ENCODE results near the gene HIGD1B.

The HIGD1B gene

DNA sequence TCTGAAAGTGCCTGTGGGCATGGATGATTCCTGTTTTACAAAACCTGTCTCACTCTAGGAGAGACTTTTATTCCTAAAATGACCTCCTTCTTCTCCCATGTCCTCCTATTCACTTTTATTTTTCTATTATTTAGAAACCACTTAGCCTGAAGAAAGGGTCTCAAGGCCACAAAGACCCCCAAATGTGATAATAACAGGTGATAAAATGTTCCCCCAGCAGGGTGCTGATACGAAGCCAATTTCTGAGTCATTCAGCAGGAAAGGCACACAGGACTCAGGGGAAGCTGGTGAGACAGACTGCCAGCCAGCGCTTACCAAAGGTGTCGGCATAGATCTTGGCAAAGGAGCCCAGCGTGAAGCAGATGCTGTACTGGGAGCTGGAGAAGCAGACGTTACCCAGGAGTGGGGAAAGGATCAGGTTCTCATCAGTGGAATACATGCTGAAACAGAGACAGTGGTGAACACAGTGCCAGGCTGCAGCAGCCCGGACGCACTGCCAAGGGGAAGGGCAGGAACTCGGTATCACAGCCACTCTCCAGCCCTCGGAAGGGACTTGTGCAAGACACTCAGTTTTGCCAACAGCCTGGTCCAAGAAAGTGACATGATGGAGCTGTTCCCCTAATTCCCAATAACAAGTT is 24.6 kb downstream of the HIGD1B start:
- intact Hi-C loops (cut with DNase I), result no loop called here
- peak in 8 of 10 donors; percentile 52 to 94 (median 68) for DNase-seq

DNA sequence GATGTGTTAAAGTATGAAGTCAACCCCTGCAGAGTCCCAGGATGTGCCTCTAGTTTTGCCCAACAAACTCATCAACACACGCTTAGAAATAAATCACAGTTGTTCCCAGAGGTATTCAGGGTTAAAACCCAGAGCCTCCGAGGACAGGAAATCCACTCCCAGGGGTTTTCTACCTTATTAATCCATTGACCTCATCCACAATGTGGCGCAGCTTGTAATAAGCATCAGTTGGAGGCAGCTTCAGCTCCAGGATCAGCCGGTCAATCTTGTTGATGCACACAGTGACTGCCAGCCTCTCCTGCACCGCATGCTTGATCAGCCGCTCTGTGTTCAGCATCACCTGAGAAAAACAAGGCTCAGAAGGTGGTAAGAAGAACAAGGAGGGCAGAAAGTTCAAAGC is 28.1 kb downstream of the HIGD1B start:
- intact Hi-C loops (cut with DNase I), result no loop called here
- DNase-seq, result no peak

DNA sequence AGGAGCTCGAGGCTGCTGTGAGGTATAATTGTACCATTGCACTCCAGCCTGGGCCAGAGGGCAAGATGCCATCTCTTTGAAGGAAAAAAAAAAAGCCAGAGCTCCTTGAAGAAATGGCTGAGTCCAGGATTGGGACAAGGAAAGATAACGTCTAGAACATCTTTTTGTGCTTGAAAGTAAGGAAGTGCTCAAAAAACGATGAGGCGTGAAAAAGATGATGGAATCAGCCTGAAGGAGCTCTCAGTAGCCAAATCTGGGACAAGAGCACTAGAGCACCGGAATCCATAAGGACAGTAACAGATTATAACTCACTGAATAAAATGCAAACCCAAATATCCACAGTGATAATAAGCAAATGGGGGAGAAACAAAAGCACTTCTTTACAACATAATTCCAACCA is 29.4 kb downstream of the HIGD1B start:
- intact Hi-C loops (cut with DNase I), result no loop called here
- no peak for DNase-seq

DNA sequence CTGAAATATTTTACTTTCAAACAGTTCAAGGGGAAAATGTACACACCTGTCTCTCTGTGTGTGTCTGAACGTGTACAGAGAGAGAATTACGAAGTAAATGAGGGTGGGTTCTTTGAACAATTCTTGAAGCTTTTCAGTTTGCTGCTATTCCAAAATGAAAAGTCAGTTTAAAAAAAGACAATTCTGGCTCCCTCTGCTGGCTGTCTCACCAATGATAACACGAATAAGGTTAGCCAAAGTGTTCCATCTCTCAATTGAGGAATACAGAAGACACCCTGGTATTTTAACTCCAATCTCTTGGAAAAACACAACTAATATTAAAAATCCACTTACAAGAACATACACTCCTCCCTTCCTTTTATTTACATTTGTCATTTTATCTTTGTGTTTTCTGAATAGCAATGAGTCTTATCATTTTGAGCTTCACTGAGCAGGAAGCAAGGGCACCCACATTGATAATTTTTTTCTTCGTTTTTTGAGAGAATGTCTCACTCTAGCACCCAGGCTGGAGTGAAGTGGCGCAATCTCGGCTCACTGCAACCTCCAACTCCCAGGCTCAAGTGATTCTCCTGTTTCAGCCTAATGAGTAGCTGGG is 31.0 kb downstream of the HIGD1B start:
- intact Hi-C loops (cut with DNase I), result no loop called here
- DNase-seq, result peak in 1 of 10 donors; percentile 18

DNA sequence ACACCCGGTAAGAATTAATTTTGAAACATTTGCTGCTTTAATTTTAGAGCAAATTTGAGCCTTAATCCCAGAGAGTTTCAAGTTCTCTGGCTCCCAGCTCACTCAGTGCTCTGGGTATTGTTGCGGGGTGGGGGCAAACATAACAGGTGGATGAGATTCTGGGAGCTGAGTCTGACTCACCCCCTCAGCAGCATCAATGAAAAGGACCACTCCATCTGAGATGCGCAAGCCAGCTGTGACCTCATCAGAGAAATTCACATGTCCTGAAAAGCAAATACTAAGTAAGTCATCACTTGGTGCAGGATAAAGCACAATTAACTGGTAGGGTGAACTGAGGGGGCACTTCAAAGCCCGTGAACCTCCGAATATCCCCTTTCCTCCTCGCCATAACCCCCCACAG is 31.7 kb downstream of the HIGD1B start:
- intact Hi-C loops (cut with DNase I), result no loop called here
- no peak for DNase-seq

DNA sequence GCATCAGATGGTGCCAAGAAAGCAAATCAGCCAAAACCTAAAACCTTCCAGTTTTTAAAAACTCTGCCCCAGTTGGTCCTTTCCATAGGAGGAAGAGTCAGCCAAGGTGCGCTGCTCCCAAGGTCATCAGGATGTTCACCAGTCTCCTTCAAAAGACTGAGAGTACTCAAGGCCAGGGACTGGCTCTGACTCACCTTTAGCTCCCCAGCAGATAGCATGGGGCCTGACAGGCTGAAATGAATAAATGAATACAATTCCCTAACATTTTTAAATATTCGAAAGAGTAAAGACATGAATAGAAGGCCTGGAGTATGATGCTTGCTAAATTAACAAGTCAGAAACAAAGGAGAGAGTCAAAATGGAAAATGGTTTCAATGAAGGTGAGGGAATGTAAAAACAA is 32.4 kb downstream of the HIGD1B start:
- no peak for DNase-seq
- intact Hi-C loops (cut with DNase I), result no loop called here

DNA sequence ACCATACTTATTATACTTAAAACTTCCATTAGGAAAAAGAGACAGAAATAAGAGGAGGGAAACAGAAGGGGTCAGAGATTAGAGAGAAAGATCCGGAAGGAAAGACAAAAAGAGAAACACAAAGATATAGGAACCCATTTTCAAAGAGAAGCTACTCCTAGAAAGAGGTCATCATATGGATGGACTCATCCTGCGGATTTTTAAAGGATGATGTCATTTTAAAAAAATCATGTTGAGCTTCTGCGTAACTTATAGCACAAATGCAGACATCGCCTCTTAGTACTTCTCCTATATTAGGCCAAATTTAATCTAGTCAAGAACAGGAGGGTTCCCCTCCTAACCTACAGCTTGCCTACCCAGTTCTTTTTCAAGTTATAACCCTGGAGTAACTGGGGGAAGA is 33.5 kb downstream of the HIGD1B start:
- DNase-seq, result no peak
- intact Hi-C loops (cut with DNase I), result no loop called here

DNA sequence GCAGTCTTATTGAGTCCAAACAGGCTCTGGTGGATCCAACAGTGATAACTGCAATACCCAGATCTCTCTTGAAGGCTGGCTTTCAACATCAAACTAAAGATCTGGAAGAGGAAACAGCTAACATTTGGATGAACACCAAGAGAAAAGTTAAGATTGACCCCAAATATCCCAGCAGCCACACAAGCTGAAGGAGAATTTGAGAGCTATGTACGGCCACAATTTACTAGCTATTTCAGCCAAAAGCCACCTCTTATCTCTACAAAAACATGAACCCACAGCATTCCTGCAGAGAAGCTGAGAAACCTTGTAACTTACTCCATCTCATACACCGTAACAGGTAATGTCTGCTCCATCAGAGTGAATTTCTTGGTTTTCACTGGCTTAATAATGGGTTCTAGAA is 37.3 kb downstream of the HIGD1B start:
- intact Hi-C loops (cut with DNase I), result no loop called here

DNA sequence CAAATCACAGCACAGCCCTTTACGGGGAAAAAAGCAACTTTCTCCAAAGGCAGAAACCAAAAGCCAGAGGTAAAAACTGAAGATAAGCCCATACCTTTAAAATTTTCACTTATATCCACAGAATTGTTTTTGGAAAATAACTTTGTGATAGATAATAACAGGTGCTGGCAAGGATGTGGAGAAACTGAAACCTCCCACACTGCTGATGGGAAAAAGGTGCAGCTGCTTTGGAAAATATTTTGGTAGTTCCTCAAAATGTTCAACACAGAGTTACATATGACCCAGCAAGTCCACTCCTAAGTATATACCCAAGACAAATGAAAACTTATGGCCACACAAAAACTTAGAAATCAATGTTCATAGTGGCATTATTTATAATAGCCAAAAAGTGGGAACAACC is 39.3 kb downstream of the HIGD1B start:
- intact Hi-C loops (cut with DNase I), result no loop called here
- no peak for DNase-seq

More for the DNA sequence above, 37.3 kb downstream of the HIGD1B start:
- DNase-seq, result no peak

DNA sequence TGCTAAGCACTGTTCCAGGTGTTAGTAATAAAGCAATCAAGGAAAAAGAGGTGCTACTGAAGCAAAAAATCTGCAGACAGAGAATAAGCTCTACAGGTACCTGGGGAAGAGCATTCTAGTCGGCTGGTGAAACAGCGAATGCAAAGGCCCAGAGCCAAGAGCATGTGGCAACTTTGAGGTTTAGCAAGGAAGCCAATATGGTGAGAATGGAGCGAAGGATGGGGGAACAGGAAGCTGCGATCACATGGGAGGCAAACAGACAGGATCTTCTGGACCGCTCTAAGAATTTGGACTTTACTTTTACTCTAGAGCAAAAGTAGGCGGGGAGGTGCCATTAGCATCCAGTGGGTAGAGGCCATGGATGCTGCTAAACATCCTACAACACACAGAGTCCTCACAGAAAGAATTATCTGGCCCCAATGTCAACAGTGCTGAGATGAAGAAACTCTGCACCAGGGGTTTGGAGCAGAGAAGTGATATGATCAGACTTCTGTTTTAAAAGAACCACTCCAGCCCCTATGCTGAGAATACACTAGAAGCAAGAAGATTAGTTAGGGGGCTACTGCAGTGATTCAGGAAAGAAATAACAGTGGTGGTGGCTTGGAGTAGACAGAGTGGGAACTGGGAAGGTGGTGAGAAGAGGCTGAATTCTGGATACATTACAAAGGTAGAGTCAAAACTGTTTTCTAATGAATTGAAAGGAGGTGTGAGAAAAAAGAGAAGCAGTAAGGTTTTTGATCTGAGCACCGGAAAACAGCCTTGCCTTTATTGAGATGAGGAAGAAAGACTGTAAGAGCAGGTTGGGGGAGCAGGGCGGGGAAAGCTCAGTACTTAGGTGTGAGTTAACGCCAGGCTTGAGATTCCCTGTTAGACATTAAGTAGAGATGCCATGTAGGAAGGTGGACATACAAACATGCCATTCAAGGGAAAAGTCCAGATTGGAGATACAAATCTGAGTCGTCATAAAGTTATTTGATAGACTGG is 40.6 kb downstream of the HIGD1B start:
- intact Hi-C loops (cut with DNase I), result no loop called here
- no peak for DNase-seq

DNA sequence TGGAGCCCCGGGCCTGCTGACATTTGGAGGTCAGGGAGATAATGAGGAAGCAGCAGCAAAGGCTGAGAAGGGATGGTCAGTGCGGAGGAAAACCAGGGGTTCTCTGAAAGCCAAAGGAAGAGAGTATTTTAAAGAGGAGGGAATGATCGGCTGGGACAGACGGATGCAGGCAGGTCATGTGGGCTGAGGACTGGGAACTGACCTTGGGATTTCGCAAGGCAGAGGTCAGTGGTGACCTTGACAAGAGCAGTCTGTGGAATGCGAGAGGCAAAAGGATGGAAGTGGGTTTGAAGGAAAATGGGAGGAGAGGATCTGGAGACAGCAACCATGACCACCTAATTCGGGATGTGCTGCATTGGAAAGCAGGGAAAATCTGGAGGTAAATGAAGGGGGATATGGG is 41.3 kb downstream of the HIGD1B start:
- no peak for DNase-seq
- intact Hi-C loops (cut with DNase I), result no loop called here

DNA sequence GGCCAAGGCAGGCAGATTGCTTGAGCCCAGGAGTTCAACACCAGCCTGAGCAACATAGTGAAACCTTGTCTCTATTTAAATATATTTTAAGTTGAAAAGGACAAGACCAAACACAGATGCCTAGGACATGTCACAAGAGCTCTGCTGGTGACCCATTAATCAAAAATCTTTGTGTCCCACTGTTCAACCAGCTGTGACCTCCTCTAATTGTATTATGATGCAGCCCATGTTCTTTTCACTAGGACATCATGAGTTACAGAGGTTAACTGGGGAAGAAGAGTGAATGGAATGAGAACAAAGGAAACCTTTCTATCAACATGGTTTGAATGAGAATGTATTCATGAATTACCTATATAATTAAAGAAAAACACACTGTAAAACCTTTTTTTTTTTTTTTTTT is 44.6 kb downstream of the HIGD1B start:
- DNase-seq, result no peak
- intact Hi-C loops (cut with DNase I), result no loop called here

DNA sequence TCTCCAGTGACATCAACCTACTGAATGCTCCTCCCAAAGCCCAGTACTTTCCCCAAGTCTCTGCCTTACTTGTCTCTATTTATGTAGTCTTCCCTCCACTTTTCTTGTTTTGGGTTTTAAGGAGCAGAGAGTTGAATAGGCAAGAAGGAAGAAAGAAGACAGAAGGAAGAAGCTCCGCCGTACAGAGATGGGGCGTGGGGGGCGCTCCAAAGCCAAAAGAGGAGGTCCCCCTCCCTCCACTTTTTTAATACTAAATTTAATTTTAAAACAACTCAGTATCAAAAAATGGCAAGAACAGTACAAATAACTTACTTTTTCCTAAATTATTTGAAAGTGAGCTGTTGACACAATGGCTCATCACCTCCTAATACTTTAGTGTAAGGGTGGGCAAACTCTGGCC is 47.0 kb downstream of the HIGD1B start:
- intact Hi-C loops (cut with DNase I), result no loop called here
- DNase-seq, result no peak

DNA sequence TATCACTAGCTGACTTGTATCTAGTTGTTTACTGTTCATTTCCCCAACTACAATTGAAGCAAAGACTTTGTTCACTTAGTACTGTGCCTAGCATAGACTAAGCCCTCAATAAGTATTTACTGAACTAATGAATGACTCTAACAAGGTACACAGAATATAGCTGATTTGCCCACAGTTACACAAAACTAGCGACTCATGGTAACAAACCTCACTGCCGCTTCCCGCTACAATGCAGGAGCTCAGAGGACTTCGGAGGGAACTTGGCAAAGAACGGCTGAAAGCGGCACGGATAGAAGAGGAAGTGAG is 51.0 kb downstream of the HIGD1B start:
- DNase-seq, result no peak
- intact Hi-C loops (cut with DNase I), result no loop called here

DNA sequence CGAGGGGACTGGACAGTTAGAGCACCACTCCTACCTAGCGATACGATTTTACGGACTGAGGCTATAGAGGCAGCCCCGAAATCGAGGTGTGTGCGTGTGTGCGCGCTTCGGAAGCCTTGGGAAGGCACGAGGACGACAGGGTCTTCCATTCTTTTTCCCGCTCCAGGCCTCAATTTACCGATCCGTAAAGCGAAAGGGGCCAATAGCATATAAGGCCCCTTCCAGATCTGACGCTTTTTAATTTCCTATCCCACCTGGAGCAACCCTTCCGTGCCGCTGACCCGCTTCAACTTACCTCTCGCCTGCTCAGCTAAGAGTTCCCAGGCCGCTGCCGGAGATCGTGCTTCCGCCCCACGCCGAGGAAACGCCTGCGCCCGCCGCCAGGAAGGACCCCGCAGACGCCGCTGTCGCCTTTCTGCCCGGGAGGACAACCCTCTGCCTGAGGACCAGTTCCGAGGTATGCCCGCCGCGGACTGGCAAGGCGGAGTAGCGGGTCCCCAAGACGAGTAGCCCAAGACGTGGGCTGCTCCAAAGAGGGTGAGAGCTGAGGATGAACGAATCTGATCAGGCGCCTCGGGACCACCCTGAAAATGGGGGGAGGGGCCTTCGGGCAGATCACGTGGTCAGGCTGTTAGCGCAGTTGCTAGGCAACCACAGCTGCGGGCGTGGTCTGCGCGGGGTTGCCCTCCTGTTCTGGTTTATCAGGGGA is 51.5 kb downstream of the HIGD1B start, which contains the start of gene EFTUD2:
Gene EFTUD2 (minus strand): TSS at position 372 of the 709 bp plus-strand sequence. CDS start 4,924 bp downstream, outside the sequence.
- DNase-seq, result peak; percentile 82 to 98 (median 90)
- intact Hi-C loops (cut with DNase I), result no loop called here

Measured in posterior cingulate gyrus (tissue), 11 donors.